Stimulated activated CD8-positive, alpha-beta memory T cell treated with anti-CD3 and anti-CD28 coated beads, Interleukin-4, amount 100 ng/mL, for 4 hours (primary cell): Measurements from ENCODE around the gene PYROXD2.

Experiments
- DNase-seq, 2 donors: peaks; one replicate each; pipeline ENCODE4 v3.0.0-alpha.2; 2020; ENCODE audit warnings: low read depth in 2 of 2, low spot score in 1 of 2

The PYROXD2 gene

GRCh38 chr10:98416606-98417388 is 1.8 kb upstream of the PYROXD2 start:
- DNase-seq = no peak

GRCh38 chr10:98415731-98416119 is 743 bp upstream of the PYROXD2 start:
- DNase-seq = no peak

- no peak for DNase-seq
These were observed 427 bp downstream of the PYROXD2 start for GRCh38 chr10:98414578-98414931.

GRCh38 chr10:98411768-98412167 is 3.2 kb downstream of the PYROXD2 start:
- DNase-seq = no peak

GRCh38 chr10:98411166-98411565 is 3.8 kb downstream of the PYROXD2 start:
- DNase-seq = no peak

DNA sequence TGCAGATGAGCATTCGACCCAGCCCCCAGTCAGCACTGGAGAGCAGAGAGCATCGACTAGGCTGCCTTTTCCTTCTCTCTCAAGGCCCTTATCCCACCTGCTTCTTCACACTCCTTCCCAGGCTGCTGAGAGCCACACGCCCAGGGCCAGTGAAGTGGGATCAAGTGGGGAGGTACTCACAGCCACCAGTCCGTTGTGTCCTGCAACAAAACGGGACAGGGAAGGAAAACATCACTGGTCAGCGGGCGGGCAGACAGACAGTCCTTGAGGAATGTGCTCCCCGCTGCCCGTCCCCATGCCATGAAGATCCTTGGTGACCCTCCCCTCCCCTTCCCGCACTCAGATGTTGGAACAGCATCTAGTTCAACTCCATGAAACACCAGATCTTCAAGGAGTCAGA is 4.2 kb downstream of the PYROXD2 start:
- no peak for DNase-seq

DNA sequence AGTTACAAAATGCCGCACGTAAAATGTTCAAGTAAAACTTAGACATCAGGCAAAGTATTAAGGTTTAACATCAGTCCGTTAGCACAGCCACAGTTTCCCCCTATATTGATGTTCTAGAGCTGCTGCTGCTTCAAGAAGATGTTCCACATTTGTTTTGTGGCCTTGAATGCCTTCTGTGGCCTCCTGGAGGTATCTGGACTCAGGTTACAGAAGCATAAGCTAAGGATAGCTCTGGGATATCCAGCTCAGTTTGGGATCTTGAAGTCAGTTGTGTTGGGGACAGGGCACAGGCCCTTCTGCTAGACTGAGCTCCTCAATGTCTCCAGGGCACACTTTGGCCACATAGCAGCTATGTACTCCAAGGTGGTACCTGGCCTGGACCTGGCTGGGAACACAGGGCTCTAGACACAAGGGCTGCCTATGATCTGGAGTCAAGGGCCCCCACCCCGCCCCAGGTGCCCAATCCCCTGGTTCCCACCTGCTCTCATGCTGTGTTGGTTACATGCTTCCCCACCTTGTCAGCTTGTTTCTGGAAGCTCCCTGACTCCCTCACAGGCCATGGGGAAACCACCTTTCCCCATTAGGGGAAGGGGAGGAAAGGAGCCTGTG is 4.7 kb downstream of the PYROXD2 start:
- DNase-seq = no peak

GRCh38 chr10:98408799-98409198 is 6.2 kb downstream of the PYROXD2 start:
- no peak for DNase-seq

- no peak for DNase-seq
These were observed 7.2 kb downstream of the PYROXD2 start for GRCh38 chr10:98407744-98408241.

- no peak for DNase-seq
These were observed 7.8 kb downstream of the PYROXD2 start for GRCh38 chr10:98407017-98407743.

- DNase-seq = no peak
These were observed 9.6 kb downstream of the PYROXD2 start for GRCh38 chr10:98405422-98405821.

- no peak for DNase-seq
These were observed 10.2 kb downstream of the PYROXD2 start for GRCh38 chr10:98404571-98405359.

DNA sequence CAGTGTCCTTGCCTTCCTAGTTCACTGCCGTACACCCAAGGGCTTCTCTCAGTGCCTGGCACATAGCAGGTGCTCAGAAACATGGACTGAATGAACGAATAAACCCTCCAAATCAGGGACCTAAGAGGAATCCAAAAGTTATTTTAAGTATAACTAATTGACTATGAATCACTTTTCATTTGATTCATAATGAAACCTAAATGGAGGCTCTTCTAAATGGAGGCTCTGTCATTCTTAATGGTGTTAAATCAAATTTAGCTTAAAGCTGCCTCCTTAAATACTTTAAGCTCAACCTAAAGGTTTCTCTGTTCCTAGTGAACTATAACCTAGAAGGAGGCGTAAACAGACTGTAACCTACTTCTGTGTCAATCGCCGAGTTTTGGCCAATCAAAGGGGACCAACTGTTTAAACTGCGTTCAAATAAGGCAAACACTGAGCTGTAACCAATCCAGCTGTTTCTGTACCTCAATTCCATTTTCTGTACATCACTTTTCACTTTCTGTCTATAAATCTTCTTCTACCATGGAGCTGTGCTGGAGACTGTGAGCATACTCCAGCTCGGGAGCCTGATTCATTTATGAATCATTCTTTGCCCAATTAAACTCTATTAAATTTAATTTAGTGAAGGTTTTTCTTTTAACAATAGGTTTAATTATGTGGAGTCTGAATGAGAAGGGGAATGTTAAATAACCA is 11.0 kb downstream of the PYROXD2 start:
- DNase-seq = no peak

- DNase-seq = no peak
These were observed 11.9 kb downstream of the PYROXD2 start for GRCh38 chr10:98402931-98403718.

DNA sequence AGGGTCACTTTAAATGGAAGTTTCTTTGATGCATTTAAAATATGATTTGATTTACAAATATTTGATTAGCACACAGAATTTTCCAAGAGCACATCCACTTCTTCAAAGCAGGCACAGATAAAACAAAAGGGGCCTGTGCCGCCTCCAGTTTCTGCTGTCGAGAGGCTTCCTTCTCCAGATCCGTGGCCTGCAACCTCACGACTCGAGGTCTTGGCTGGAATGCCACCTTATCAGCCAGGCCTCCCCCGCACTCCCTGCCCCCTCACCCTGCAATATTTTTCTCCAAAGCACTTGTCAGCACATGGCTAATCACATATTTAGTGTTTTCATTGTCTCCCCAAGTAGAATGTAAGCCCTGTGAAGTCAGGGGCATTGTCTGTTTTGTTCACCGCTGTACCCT is 12.5 kb downstream of the PYROXD2 start:
- no peak for DNase-seq

DNA sequence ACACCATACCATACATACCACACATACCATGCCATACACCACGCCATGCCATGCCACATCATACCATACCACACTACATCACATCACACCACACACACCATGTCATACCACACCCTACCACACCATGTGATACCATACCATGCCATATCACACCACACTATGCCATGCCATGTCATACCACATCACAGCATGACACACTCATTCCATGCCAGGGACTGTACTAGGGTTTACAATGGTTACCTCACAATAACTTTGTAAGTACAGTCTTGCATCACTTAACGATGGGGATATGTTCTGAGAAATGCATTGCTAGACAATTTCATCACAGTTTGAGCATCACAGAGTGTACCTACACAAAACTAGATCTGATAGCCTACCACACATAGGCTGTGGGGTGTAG is 14.5 kb downstream of the PYROXD2 start:
- no peak for DNase-seq

GRCh38 chr10:98399784-98400183 is 15.2 kb downstream of the PYROXD2 start:
- DNase-seq = no peak

DNA sequence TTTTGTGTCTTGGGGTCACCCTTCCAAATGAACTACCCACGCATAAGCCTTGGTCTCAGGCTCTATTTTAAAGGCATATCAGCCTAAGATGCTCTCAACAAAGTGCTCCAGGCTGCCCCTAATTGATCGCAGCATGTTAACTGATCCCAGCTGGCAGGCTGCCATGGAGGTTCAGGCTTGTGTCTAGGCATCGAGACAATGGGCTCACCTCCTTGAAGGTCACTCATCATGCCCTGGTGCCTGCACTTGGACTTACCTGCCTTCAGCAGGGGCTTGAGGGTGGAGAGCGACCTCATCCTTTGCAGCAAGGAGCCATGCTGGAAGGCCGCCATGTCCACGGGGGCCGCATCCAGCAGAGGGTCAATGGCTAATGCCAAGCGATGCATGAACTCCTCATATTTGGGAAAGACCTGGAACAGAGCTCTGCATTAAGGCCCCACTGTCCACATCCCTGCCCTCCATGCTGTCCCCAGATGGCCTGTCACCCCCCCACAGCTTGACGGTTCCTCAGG is 17.8 kb downstream of the PYROXD2 start:
- DNase-seq = no peak
